Measurements from ENCODE around the gene NLRP8.
"Not testable (repeated sequence)": the region's sequence is repeated elsewhere in the genome, so short reads cannot be mapped to it uniquely, and the experiment has no call there.

The NLRP8 gene

GRCh38 chr19:55980415-55980814 is 32.8 kb downstream of the NLRP8 start:
- no peak for DNase-seq

GRCh38 chr19:55985254-55985653 is 37.6 kb downstream of the NLRP8 start:
- DNase-seq, result no peak

- no peak for DNase-seq
Measured at GRCh38 chr19:55986487-55986886, 38.9 kb downstream of the NLRP8 start, which contains the start of gene NLRP5. Gene NLRP5 (plus strand): TSS chr19:55986775.

DNA sequence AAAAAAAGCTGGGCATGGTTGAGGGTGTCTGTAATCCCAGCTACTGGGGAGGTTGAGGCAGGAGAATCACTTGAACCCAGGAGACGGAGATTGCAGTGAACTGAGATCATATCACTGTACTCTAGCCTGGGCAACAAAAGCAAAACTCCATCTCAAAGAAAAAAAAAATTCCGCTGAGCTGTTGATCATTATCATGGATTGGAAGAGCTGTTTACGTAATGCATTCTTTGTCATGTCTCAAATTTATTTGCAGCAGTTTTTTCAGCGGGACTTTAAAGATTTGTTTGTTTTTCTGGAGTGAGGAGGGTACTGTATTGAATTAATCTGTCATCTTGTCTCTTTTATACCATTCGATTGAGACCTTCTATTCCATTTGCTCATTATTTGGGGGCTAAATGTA is 43.2 kb downstream of the NLRP8 start:
- no peak for DNase-seq

- DNase-seq, result no peak
Measured at GRCh38 chr19:55993492-55993891, 45.9 kb downstream of the NLRP8 start.

GRCh38 chr19:56014765-56015164 is 67.1 kb downstream of the NLRP8 start:
- no peak for DNase-seq

- no peak for DNase-seq
Measured at GRCh38 chr19:56015756-56016155, 68.1 kb downstream of the NLRP8 start.

- DNase-seq, result not testable (repeated sequence)
Measured at GRCh38 chr19:56019325-56019724, 71.7 kb downstream of the NLRP8 start.

DNA sequence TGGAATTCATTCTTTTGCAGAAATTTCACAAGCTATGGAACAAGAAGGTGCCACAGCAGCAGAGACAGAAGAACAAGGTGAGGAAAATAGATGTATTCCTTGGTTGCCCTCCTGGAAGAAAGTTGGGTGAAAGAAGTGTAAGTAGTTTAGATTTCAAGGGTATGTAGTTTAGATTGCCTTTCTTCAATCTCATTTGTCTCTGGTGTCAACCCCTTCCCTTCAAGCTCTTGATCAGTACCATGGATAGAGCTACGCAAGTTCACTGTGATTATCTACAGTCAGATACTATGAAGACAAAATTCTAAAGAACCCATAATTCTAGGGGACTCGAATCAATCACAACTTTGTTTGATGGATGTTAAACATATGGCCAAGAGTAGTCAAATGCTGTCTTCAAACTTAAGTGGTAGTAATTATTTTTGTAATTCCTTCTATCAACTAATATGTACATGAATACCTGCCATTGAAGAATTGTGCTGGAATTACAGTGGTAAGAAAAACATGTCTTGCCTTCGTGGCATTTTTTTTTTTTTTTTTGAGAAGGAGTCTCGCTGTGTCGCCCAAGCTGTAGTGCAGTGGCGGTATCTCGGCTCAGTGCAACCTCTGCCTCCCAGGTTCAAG is 72.8 kb downstream of the NLRP8 start:
- not testable (repeated sequence) for DNase-seq

DNA sequence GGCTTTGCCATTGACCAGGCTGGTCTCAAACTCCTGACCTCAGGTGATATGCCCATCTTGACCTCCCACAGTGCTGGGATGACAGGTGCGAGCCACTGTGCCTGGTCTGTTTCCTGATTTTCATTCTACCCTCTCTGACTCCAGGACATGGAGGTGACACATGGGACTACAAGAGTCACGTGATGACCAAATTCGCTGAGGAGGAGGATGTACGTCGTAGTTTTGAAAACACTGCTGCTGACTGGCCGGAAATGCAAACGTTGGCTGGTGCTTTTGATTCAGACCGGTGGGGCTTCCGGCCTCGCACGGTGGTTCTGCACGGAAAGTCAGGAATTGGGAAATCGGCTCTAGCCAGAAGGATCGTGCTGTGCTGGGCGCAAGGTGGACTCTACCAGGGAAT is 79.1 kb downstream of the NLRP8 start:
- DNase-seq, result no peak
